ENCODE measurements around the gene PEMT.

The PEMT gene

GRCh38 chr17:17570798-17571716, 20.5 kb downstream of the PEMT start:
- H3K36me3 Mint-ChIP-seq (ENCODE audit: low read depth): no peaks in the 10 kb centered on the region
- no peaks in the 10 kb centered on the region for H3K9me3 Mint-ChIP-seq
- H3K27me3 Mint-ChIP-seq (ENCODE audit: low read depth): no peaks in the 10 kb centered on the region
- H3K27ac Mint-ChIP-seq: peak overlapping the region in 1 of 3 experiments; percentile 50
- TF ChIP-seq CTCF (IDR thresholded peaks at IDR 0.05; ENCODE audit: unreplicated experiment in 3 of 3): no peak
- peaks cover 64% of the 10 kb centered on the region for H3K4me1 Mint-ChIP-seq
- no peak overlapping the region for H3K4me3 Mint-ChIP-seq

GRCh38 chr17:17570140-17570797, 21.2 kb downstream of the PEMT start:
- peaks cover 64% of the 10 kb centered on the region for H3K4me1 Mint-ChIP-seq
- TF ChIP-seq CTCF (IDR thresholded peaks at IDR 0.05; ENCODE audit: unreplicated experiment in 3 of 3): peak; percentile 33 to 48 (median 45)
- no peaks in the 10 kb centered on the region for H3K9me3 Mint-ChIP-seq
- no peaks in the 10 kb centered on the region for H3K36me3 Mint-ChIP-seq (ENCODE audit: low read depth)
- H3K27ac Mint-ChIP-seq: peak overlapping the region in 2 of 3 experiments; percentile 18 to 50
- H3K27me3 Mint-ChIP-seq (ENCODE audit: low read depth): no peaks in the 10 kb centered on the region
- no peak overlapping the region for H3K4me3 Mint-ChIP-seq

GRCh38 chr17:17569691-17570090, 21.8 kb downstream of the PEMT start:
- TF ChIP-seq CTCF (IDR thresholded peaks at IDR 0.05; ENCODE audit: unreplicated experiment in 3 of 3): no peak
- no peaks in the 10 kb centered on the region for H3K36me3 Mint-ChIP-seq (ENCODE audit: low read depth)
- H3K27ac Mint-ChIP-seq: peak overlapping the region in 2 of 3 experiments; percentile 49 to 50
- peaks cover 65% of the 10 kb centered on the region for H3K4me1 Mint-ChIP-seq
- H3K27me3 Mint-ChIP-seq (ENCODE audit: low read depth): no peaks in the 10 kb centered on the region
- no peaks in the 10 kb centered on the region for H3K9me3 Mint-ChIP-seq
- H3K4me3 Mint-ChIP-seq: no peak overlapping the region

- Mint-ChIP-seq H3K4me1 (peaks cover 70% of the 10 kb centered on the region), H3K4me3 (no peak overlapping the region), H3K9me3 (no peaks in the 10 kb centered on the region), H3K27me3 (ENCODE audit: low read depth) (no peaks in the 10 kb centered on the region), H3K36me3 (ENCODE audit: low read depth) (no peaks in the 10 kb centered on the region), H3K27ac (peak overlapping the region in 2 of 3 experiments; percentile 50 to 70)
- TF ChIP-seq CTCF (IDR thresholded peaks at IDR 0.05; ENCODE audit: unreplicated experiment in 3 of 3): peak; percentile 53 to 61 (median 57)
Observed at GRCh38 chr17:17568772-17569195, 22.7 kb downstream of the PEMT start.

- H3K27me3 Mint-ChIP-seq (ENCODE audit: low read depth): no peaks in the 10 kb centered on the region
- no peaks in the 10 kb centered on the region for H3K36me3 Mint-ChIP-seq (ENCODE audit: low read depth)
- H3K9me3 Mint-ChIP-seq: no peaks in the 10 kb centered on the region
- H3K4me1 Mint-ChIP-seq: peaks cover 75% of the 10 kb centered on the region
- peak overlapping the region in 2 of 3 experiments; percentile 23 to 29 for H3K4me3 Mint-ChIP-seq
- peak overlapping the region; percentile 21 to 88 (median 69) for H3K27ac Mint-ChIP-seq
- TF ChIP-seq CTCF (IDR thresholded peaks at IDR 0.05; ENCODE audit: unreplicated experiment in 3 of 3): no peak
Observed at GRCh38 chr17:17567631-17568030, 23.9 kb downstream of the PEMT start.
